GM12872 (cell line): ENCODE results near the gene PPP2R2D.

Experiments used
- CTCF ChIP-seq: IDR thresholded peaks from 3 replicates; pipeline ENCODE4 v1.5.1; 2011; ENCODE audit warnings: low read depth, mild to moderate bottlenecking, low read length, moderate library complexity; ENCODE audit not compliant: insufficient read depth

The PPP2R2D gene

GRCh38 chr10:131860311-131860710 is 40.5 kb upstream of the PPP2R2D start:
- TF ChIP-seq CTCF: no peak

- no peak for TF ChIP-seq CTCF
Observed at GRCh38 chr10:131860806-131861440, 39.9 kb upstream of the PPP2R2D start.

- no peak for TF ChIP-seq CTCF
Observed at GRCh38 chr10:131862548-131862947, 38.3 kb upstream of the PPP2R2D start.

DNA sequence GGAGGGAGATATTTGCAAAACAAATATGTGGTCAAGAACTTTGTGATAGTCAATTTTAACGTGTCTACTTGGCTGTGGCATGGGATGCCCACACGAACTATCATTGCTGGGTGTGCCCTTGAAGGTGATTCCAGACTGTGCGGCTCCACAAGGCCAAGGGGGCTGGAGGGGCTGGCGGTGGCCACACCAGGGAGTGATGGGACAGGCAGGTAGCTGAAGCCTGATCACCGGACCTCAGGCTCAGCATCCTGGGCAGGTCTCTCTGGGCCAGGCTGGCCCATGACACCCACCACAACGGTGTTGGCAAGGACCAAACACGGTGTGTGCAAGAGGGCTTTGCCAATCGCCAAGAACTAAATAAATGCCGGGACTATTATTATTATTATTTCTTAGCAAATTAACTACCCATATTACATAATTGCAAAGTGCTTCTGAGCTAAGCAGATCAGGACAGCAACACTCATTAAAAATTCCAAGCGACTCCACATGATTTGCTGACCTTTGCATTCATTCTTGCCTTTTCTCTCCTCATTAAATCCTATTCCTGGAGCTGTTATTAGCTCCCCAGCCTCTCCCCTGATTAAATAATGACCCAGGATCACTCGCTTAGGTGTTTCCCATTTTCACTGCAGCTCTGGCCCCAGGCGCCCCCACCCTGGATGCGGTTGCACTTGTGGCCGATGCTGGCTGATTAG is 35.4 kb upstream of the PPP2R2D start:
- no peak for TF ChIP-seq CTCF

DNA sequence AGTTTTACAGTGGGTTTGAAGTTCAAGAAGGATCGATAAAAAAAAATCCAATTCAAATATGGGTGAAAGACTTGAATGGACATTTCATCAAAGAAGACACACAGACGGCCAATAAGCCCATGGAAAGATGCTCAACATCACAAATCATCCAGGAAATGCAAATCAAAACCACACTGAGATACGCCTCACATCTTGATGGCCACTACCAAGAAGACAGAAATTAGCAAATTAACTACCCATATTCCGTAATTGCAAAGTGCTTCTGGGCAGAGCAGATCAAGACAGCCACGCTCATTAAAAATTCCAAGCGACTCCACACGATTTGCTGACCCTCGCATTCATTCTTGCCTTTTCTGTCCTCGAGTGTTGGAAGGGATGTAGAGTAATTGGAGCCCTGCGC is 34.1 kb upstream of the PPP2R2D start:
- no peak for TF ChIP-seq CTCF

GRCh38 chr10:131868436-131868835 is 32.4 kb upstream of the PPP2R2D start:
- TF ChIP-seq CTCF: no peak

DNA sequence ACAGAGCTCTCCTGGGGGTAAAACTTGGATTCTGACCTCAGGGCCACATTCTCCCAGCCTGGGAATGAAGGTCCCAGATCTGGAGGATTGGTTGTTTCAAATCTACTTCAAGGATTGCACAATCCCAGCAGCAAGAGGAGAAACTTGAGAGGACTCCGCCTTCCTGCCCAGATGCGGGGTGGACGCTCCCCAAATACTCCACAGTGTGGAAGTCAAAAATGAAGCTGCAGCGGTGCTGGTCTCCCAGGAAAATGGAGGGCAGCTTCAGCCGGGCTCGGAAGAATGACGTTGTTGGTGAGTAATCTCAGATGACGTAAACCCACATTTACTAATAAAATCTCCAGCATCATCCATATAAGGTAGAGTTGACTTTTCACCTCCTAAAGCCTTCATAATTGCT is 31.5 kb upstream of the PPP2R2D start:
- TF ChIP-seq CTCF: no peak
